Measurements from ENCODE around the gene INTS3.

DNA sequence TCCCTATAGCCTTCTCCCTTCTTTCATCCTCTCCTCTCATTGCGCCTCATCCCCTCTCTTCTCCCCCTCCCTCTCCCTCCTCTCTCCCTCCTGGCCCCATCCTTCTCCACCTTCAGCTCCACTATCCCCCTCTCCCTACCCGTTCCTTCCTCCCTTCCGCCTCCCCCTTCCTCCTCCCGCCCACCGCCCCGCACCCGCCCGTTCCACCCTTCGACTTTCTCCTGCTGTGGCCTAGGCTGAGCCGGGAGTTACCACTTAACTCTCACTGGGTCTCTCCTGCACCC lies 47.8 kb upstream of the INTS3 start:
- TF ChIP-seq, protein P1, sequence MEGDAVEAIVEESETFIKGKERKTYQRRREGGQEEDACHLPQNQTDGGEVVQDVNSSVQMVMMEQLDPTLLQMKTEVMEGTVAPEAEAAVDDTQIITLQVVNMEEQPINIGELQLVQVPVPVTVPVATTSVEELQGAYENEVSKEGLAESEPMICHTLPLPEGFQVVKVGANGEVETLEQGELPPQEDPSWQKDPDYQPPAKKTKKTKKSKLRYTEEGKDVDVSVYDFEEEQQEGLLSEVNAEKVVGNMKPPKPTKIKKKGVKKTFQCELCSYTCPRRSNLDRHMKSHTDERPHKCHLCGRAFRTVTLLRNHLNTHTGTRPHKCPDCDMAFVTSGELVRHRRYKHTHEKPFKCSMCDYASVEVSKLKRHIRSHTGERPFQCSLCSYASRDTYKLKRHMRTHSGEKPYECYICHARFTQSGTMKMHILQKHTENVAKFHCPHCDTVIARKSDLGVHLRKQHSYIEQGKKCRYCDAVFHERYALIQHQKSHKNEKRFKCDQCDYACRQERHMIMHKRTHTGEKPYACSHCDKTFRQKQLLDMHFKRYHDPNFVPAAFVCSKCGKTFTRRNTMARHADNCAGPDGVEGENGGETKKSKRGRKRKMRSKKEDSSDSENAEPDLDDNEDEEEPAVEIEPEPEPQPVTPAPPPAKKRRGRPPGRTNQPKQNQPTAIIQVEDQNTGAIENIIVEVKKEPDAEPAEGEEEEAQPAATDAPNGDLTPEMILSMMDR (IDR thresholded peaks at IDR 0.05), result no peak
- no peak for TF ChIP-seq ZFX (IDR thresholded peaks at IDR 0.05; ENCODE audit: borderline replicate concordance)

All from 22Rv1 (cell line).